H1 (cell line): ENCODE data around the gene GSG1L. TPM values are rescaled to one million over a fixed set of nuclear protein-coding genes. Genes with fewer than 3 reads are reported as not detected.

Source experiments
- CTCF ChIA-PET: fragments of 300-600 bp; sonication (Branson Sonifier 250); formaldehyde crosslinking; loops from one replicate; lab custom pipeline; 2021; ENCODE audit not compliant: partially characterized antibody; lab: Charles Lee
- POLR2A ChIA-PET: fragments of 300-600 bp; sonication (Branson Sonifier 250); formaldehyde crosslinking; loops from one replicate; lab custom pipeline; 2021; ENCODE audit warnings: inconsistent platforms; ENCODE audit not compliant: partially characterized antibody; lab: Charles Lee
- DNase-seq, 2 experiments: peaks; one replicate each; pipeline versions ENCODE4 v3.0.0 to v3.0.0-alpha.2; 2010 to 2022; ENCODE audit warnings: low spot score in 2 of 2, low read depth in 1 of 2, mixed read lengths in 1 of 2
- FAIRE-seq: peaks from 2 replicates; lab custom pipeline; 2011; peaks lifted over from hg19 to GRCh38; lab: Jason Lieb, UNC
- H2AFZ ChIP-seq: 2 replicates; pipeline ENCODE4 v1.8.1; 2012; ENCODE audit warnings: low read length, inconsistent platforms
- H2AK5ac ChIP-seq: 2 replicates; pipeline ENCODE4 v1.6.1; 2013; ENCODE audit warnings: low read depth, low read length
- H2BK120ac ChIP-seq: replicated peaks from 2 replicates; pipeline ENCODE3; 2013; ENCODE audit warnings: low read depth, low read length, inconsistent platforms
- H2BK12ac ChIP-seq: 2 replicates; pipeline ENCODE4 v1.6.1; 2013; ENCODE audit warnings: low read depth, low read length
- H2BK15ac ChIP-seq: 2 replicates; pipeline ENCODE4 v1.6.1; 2013; ENCODE audit warnings: low read length
- H2BK20ac ChIP-seq: 2 replicates; pipeline ENCODE4 v1.6.1; 2013; ENCODE audit warnings: low read length
- H2BK5ac ChIP-seq: 2 replicates; pipeline ENCODE4 v1.6.1; 2013; ENCODE audit warnings: low read depth, low read length
- H3K14ac ChIP-seq: 2 replicates; pipeline ENCODE4 v1.6.1; 2013; ENCODE audit warnings: inconsistent platforms; ENCODE audit not compliant: insufficient read length
- H3K18ac ChIP-seq: 2 replicates; pipeline ENCODE4 v1.6.1; 2013; ENCODE audit warnings: low read length; ENCODE audit errors: extremely low read depth
- H3K23ac ChIP-seq: 2 replicates; pipeline ENCODE4 v1.6.1; 2013; ENCODE audit warnings: inconsistent platforms; ENCODE audit not compliant: insufficient read length
- H3K23me2 ChIP-seq: 2 replicates; pipeline ENCODE4 v1.6.1; 2013; ENCODE audit warnings: low read depth, low read length
- H3K27ac ChIP-seq: 2 replicates; pipeline ENCODE4 v1.6.1; 2011; ENCODE audit warnings: low read depth, low read length, inconsistent platforms
- H3K27me3 ChIP-seq, 4 experiments: replicated peaks in 1 of 4; 1 replicate in 1 of 4; 2 replicates in 3 of 4; pipeline versions ENCODE4 v1.6.1 to v1.8.1; 2011 to 2013; ENCODE audit warnings: low read length in 3 of 4, mild to moderate bottlenecking in 3 of 4, inconsistent platforms in 2 of 4, mixed read lengths in 2 of 4, moderate library complexity in 1 of 4; ENCODE audit not compliant: control insufficient read depth in 3 of 4, insufficient read depth in 3 of 4; ENCODE audit errors: extremely low read depth in 1 of 4
- H3K36me3 ChIP-seq, 4 experiments: 2 replicates each; pipeline versions ENCODE4 v1.6.1 to v1.8.1; 2011 to 2013; ENCODE audit warnings: mild to moderate bottlenecking in 4 of 4, low read length in 3 of 4, moderate library complexity in 2 of 4, control low read depth in 1 of 4, inconsistent platforms in 1 of 4; ENCODE audit not compliant: insufficient read depth in 4 of 4, control insufficient read depth in 2 of 4
- H3K4ac ChIP-seq: replicated peaks from 2 replicates; pipeline ENCODE3; 2013; ENCODE audit warnings: low read length, low read depth, mixed read lengths, inconsistent platforms; ENCODE audit not compliant: insufficient read length
- H3K4me1 ChIP-seq, 4 experiments: replicated peaks in 1 of 4; 1 replicate in 1 of 4; 2 replicates in 3 of 4; pipeline versions ENCODE4 v1.6.1 to v1.8.1; 2011 to 2013; ENCODE audit warnings: low read length in 3 of 4, inconsistent platforms in 2 of 4, mixed read lengths in 1 of 4; ENCODE audit not compliant: insufficient read depth in 4 of 4, control insufficient read depth in 3 of 4
- H3K4me2 ChIP-seq, 2 experiments: 2 replicates each; pipeline versions ENCODE4 v1.6.1 to v1.8.1; 2011 to 2013; ENCODE audit warnings: low read depth in 2 of 2, low read length in 2 of 2, control low read depth in 1 of 2, inconsistent platforms in 1 of 2, mild to moderate bottlenecking in 1 of 2; ENCODE audit not compliant: insufficient read depth in 1 of 2
- H3K4me3 ChIP-seq, 4 experiments: fragments of 200-600, 300-600 bp in 1 of 4; sonication (generic), shearing (Covaris generic), sonication (Bioruptor Twin) in 1 of 4; 2 replicates each; pipeline versions ENCODE4 v1.5.1 to v1.8.1; 2011 to 2016; ENCODE audit warnings: low read length in 4 of 4, low read depth in 3 of 4, control low read depth in 2 of 4, inconsistent platforms in 2 of 4, mild to moderate bottlenecking in 2 of 4, mixed read lengths in 1 of 4, moderate library complexity in 1 of 4; ENCODE audit not compliant: insufficient read depth in 2 of 4; ENCODE audit errors: extremely low read depth in 1 of 4
- H3K56ac ChIP-seq: replicated peaks from 2 replicates; pipeline ENCODE3; 2013; ENCODE audit warnings: low read depth, mild to moderate bottlenecking, mixed read lengths, low read length, inconsistent platforms; ENCODE audit not compliant: insufficient read length
- H3K79me1 ChIP-seq: 2 replicates; pipeline ENCODE4 v1.6.1; 2013; ENCODE audit warnings: low read depth, low read length, control low read depth
- H3K79me2 ChIP-seq, 2 experiments: 2 replicates each; pipeline versions ENCODE4 v1.6.1 to v1.8.1; 2012 to 2013; ENCODE audit warnings: low read length in 2 of 2, mild to moderate bottlenecking in 2 of 2, inconsistent platforms in 1 of 2; ENCODE audit not compliant: insufficient read depth in 2 of 2, control insufficient read depth in 1 of 2
- H3K9ac ChIP-seq, 4 experiments: replicated peaks in 1 of 4; 1 replicate in 1 of 4; 2 replicates in 3 of 4; pipeline versions ENCODE4 v1.6.1 to v1.8.1; 2011 to 2013; ENCODE audit warnings: low read depth in 3 of 4, low read length in 3 of 4, control low read depth in 2 of 4, mild to moderate bottlenecking in 2 of 4, moderate library complexity in 2 of 4, inconsistent platforms in 1 of 4; ENCODE audit errors: extremely low read depth in 1 of 4
- H3K9me3 ChIP-seq, 2 experiments: 2 replicates each; pipeline versions ENCODE4 v1.6.1 to v1.8.1; 2012 to 2013; ENCODE audit warnings: mild to moderate bottlenecking in 2 of 2, moderate library complexity in 2 of 2, control low read depth in 1 of 2, inconsistent platforms in 1 of 2, low read depth in 1 of 2, low read length in 1 of 2, mixed read lengths in 1 of 2; ENCODE audit not compliant: insufficient read depth in 2 of 2
- H4K20me1 ChIP-seq, 2 experiments: replicated peaks in 1 of 2; 2 replicates each; pipeline versions ENCODE3 to v1.8.1; 2011 to 2013; ENCODE audit warnings: inconsistent platforms in 2 of 2, low read length in 2 of 2, mild to moderate bottlenecking in 1 of 2; ENCODE audit not compliant: insufficient read depth in 2 of 2, control insufficient read depth in 1 of 2
- H4K5ac ChIP-seq: 2 replicates; pipeline ENCODE4 v1.6.1; 2013; ENCODE audit warnings: low read length, low read depth, mixed read lengths, inconsistent platforms; ENCODE audit not compliant: insufficient read length
- H4K8ac ChIP-seq: 2 replicates; pipeline ENCODE4 v1.8.0; 2013; ENCODE audit warnings: mild to moderate bottlenecking, moderate library complexity, low read length, inconsistent platforms; ENCODE audit not compliant: insufficient read depth; ENCODE audit errors: extremely low read depth
- H4K91ac ChIP-seq: replicated peaks from 2 replicates; pipeline ENCODE3; 2013; ENCODE audit warnings: low read length, mixed read lengths, inconsistent platforms; ENCODE audit not compliant: insufficient read length
- KDM4A ChIP-seq: IDR thresholded peaks from one replicate; pipeline ENCODE4 v1.7.1; 2012; ENCODE audit warnings: low read depth, mild to moderate bottlenecking, moderate library complexity, low read length, inconsistent platforms; ENCODE audit not compliant: severe bottlenecking
- SRF ChIP-seq: IDR thresholded peaks from 2 replicates; pipeline ENCODE4 v1.6.1; 2011; ENCODE audit warnings: mild to moderate bottlenecking, low read depth, low read length, moderate library complexity
- WGBS, 2 experiments: shearing (Covaris generic) in 1 of 2; methylation state at CpG; one replicate each; pipeline versions ENCODE4 v1.1.6 to v1.1.7; 2013 to 2015; ENCODE audit warnings: low lambda C conversion rate in 2 of 2, mixed read lengths in 2 of 2, inconsistent platforms in 1 of 2, low coverage in 1 of 2, missing lambda C conversion rate in 1 of 2; ENCODE audit not compliant: insufficient replicate concordance in 2 of 2, insufficient coverage in 1 of 2, insufficient read length in 1 of 2; ENCODE audit errors: extremely low coverage in 1 of 2, missing lambda C conversion rate in 1 of 2; 5-methylcytosine and 5-hydroxymethylcytosine counted together
- polyA plus RNA-seq, 7 experiments: library from polyadenylated mRNA; depleted of rRNA in 3 of 7; stranded (reverse) in 5 of 7; unstranded in 2 of 7; fragments of >200 nt in 5 of 7; fragments of 200-250 nt in 2 of 7; gene quantifications; 1 replicate in 5 of 7; 2 replicates in 1 of 7; 4 replicates in 1 of 7; pipeline versions ENCODE4 v1.2.1 to v1.2.3, GENCODE V29; 2011 to 2013; ENCODE audit warnings: missing spikeins in 2 of 7, mixed read lengths in 2 of 7
- total RNA-seq: library from RNA; stranded (reverse); fragmentation: NEBNext Ultra II Directional; extraction: Animal tissue kit (Norgen Biotek cat#: 25700); gene quantifications from 2 replicates; pipeline ENCODE4 v1.2.1, GENCODE V29; 2021

The GSG1L gene
- total and polyA plus RNA-seq, 2 of the 8 experiments (the other 6 are each of a cell fraction or from before 2014, with no cell fraction given): 0.71 to 1.1 TPM

- TF ChIP-seq KDM4A: no peak
- TF ChIP-seq SRF: 0 out of 2 replicates have a peak, but pooled peaks have one; percentile 5
- H4K91ac ChIP-seq: no peak overlapping the region
- H3K79me2 ChIP-seq: no peaks in the 10 kb centered on the region
- no peak overlapping the region for H3K9ac ChIP-seq
- H2BK12ac ChIP-seq: no peak overlapping the region
- no peaks in the 10 kb centered on the region for H4K20me1 ChIP-seq
- no peak overlapping the region for H3K4me2 ChIP-seq
- FAIRE-seq (no peak), DNase-seq (no peak)
- no peaks in the 10 kb centered on the region; the same call in 1 of the 2 replicates for H3K23me2 ChIP-seq
- no peak overlapping the region for H3K18ac ChIP-seq
- H3K9me3 ChIP-seq: no peaks in the 10 kb centered on the region
- peaks cover 0 to 4% (median 2%) of the 10 kb centered on the region in 4 experiments; a peak in 4 of 7 replicates for H3K4me1 ChIP-seq
- POLR2A ChIA-PET: no interaction called here
- H4K8ac ChIP-seq: no peak overlapping the region
- no peak overlapping the region for H3K4me3 ChIP-seq
- H3K27ac ChIP-seq: no peak overlapping the region
- H3K79me1 ChIP-seq: no peaks in the 10 kb centered on the region
- no peak overlapping the region for H3K4ac ChIP-seq
- no peak overlapping the region; the same call in 1 of the 2 replicates for H2AFZ ChIP-seq
- H3K27me3 ChIP-seq: no peaks in the 10 kb centered on the region; a peak in 1 of 7 replicates
- WGBS, 2 experiments: 90% methylated on average over 5 of the region's 5 CpGs; no CpG with 5 or more reads in 1 of the 2 experiments
- H2BK20ac ChIP-seq: no peak overlapping the region
- H4K5ac ChIP-seq: no peak overlapping the region
- no peak overlapping the region for H3K14ac ChIP-seq
- no peak overlapping the region for H2BK15ac ChIP-seq
- no peak overlapping the region for H3K56ac ChIP-seq
- H3K23ac ChIP-seq: no peak overlapping the region
- H2BK120ac ChIP-seq: no peak overlapping the region
- CTCF ChIA-PET: interaction anchor here (1.0 to 1.9 kb wide), 4 partner anchors 13 to 220 kb away, joined by 3 to 5 read pairs (median 4); no protein-coding TSS in a partner anchor
- H3K36me3 ChIP-seq: no peaks in the 10 kb centered on the region
- H2BK5ac ChIP-seq: no peak overlapping the region
- no peak overlapping the region for H2AK5ac ChIP-seq
Measured at GRCh38 chr16:27918755-27919154, 144.8 kb downstream of the GSG1L start.
